ENCODE data around the gene FBXO48. TPM values are rescaled to one million over a fixed set of nuclear protein-coding genes. Genes with fewer than 3 reads are reported as not detected.
A peak's percentile ranks its signal among the peaks of the same experiment; 100 is the strongest.

The FBXO48 gene
- polyA plus RNA-seq, 1 donor (not counting 4 experiments of a cell fraction or from before 2014, with no cell fraction given), result 1.9 TPM

GRCh38 chr2:68482296-68482820, 15.3 kb upstream of the FBXO48 start:
- Histone ChIP-seq H3K4me2 (ENCODE audit: control insufficient read depth, extremely low read depth, insufficient read depth, low read depth, low read length) (no peak overlapping the region), H3K9ac (ENCODE audit: control insufficient read depth, extremely low read depth, insufficient read depth, low read length) (no peak overlapping the region), H3K27ac (ENCODE audit: control insufficient read depth, insufficient read depth, low read length) (no peak overlapping the region), H3K4me3 (ENCODE audit: control insufficient read depth in 2 of 3, extremely low read depth in 1 of 3, insufficient read depth in 2 of 3, low read depth in 1 of 3, low read length in 3 of 3) (no peak overlapping the region), H3K27me3 (ENCODE audit: control insufficient read depth, extremely low read depth, insufficient read depth, low read length) (no peaks in the 10 kb centered on the region), H2AFZ (ENCODE audit: control insufficient read depth, low read length) (no peak overlapping the region), H3K9me1 (ENCODE audit: control insufficient read depth, extremely low read depth, insufficient read depth, low read length) (peaks cover 2% of the 10 kb centered on the region), H4K20me1 (ENCODE audit: control insufficient read depth, extremely low read depth, insufficient read depth, low read length) (no peaks in the 10 kb centered on the region), H3K79me2 (ENCODE audit: control insufficient read depth, insufficient read depth, low read length) (peaks cover 4% of the 10 kb centered on the region), H3K36me3 (ENCODE audit: control insufficient read depth in 2 of 2, extremely low read depth in 1 of 2, insufficient read depth in 2 of 2, low read length in 2 of 2) (no peaks in the 10 kb centered on the region), H3K4me1 (ENCODE audit: control insufficient read depth, extremely low read depth, insufficient read depth, low read length) (no peaks in the 10 kb centered on the region), H3K9me3 (ENCODE audit: control insufficient read depth, low read depth, low read length) (no peaks in the 10 kb centered on the region)
- DNase-seq (ENCODE audit: low read depth, low spot score) (no peak), FAIRE-seq (peak; percentile 44)
- dilution Hi-C loops (cut with MboI; ENCODE audit: extremely low pct_ligation_motif_present, low sequenced_read_pairs), result no loop called here
- TF ChIP-seq, protein P1, sequence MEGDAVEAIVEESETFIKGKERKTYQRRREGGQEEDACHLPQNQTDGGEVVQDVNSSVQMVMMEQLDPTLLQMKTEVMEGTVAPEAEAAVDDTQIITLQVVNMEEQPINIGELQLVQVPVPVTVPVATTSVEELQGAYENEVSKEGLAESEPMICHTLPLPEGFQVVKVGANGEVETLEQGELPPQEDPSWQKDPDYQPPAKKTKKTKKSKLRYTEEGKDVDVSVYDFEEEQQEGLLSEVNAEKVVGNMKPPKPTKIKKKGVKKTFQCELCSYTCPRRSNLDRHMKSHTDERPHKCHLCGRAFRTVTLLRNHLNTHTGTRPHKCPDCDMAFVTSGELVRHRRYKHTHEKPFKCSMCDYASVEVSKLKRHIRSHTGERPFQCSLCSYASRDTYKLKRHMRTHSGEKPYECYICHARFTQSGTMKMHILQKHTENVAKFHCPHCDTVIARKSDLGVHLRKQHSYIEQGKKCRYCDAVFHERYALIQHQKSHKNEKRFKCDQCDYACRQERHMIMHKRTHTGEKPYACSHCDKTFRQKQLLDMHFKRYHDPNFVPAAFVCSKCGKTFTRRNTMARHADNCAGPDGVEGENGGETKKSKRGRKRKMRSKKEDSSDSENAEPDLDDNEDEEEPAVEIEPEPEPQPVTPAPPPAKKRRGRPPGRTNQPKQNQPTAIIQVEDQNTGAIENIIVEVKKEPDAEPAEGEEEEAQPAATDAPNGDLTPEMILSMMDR (optimal IDR thresholded peaks at IDR 0.05 in 1 of 3, IDR thresholded peaks at IDR 0.05 in 1 of 3, conservative IDR thresholded peaks at IDR 0.05 in 1 of 3; ENCODE audit: extremely low read depth in 1 of 3, insufficient read depth in 2 of 3, low read length in 3 of 3), result no peak

DNA sequence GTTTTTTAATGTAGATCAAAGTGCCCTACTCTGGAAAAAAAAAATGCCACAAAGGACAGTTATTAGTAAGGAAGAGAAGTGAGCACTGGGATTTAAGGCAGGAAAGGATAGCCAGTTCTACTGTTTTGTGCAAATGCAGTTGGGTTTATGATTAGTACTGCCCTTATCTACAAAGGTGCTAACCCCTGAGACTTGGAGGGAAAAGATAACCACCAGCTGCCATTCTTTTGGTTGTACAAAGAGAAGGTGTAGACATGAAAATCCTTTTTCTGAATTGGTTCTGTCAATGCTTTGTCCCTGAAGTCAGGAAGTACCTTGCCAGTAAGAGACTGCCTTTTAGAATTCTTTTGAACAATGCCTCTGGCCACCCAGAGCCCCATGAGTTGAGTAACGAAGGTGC, 11.6 kb upstream of the FBXO48 start:
- Histone ChIP-seq H3K9me1 (ENCODE audit: control insufficient read depth, extremely low read depth, insufficient read depth, low read length) (peaks cover 2% of the 10 kb centered on the region), H3K79me2 (ENCODE audit: control insufficient read depth, insufficient read depth, low read length) (peaks cover 4% of the 10 kb centered on the region), H3K4me2 (ENCODE audit: control insufficient read depth, extremely low read depth, insufficient read depth, low read depth, low read length) (no peak overlapping the region), H3K27ac (ENCODE audit: control insufficient read depth, insufficient read depth, low read length) (no peak overlapping the region), H4K20me1 (ENCODE audit: control insufficient read depth, extremely low read depth, insufficient read depth, low read length) (no peaks in the 10 kb centered on the region), H3K4me3 (ENCODE audit: control insufficient read depth in 2 of 3, extremely low read depth in 1 of 3, insufficient read depth in 2 of 3, low read depth in 1 of 3, low read length in 3 of 3) (no peak overlapping the region), H3K27me3 (ENCODE audit: control insufficient read depth, extremely low read depth, insufficient read depth, low read length) (no peaks in the 10 kb centered on the region), H2AFZ (ENCODE audit: control insufficient read depth, low read length) (no peak overlapping the region), H3K9me3 (ENCODE audit: control insufficient read depth, low read depth, low read length) (no peaks in the 10 kb centered on the region), H3K4me1 (ENCODE audit: control insufficient read depth, extremely low read depth, insufficient read depth, low read length) (no peaks in the 10 kb centered on the region), H3K9ac (ENCODE audit: control insufficient read depth, extremely low read depth, insufficient read depth, low read length) (no peak overlapping the region), H3K36me3 (ENCODE audit: control insufficient read depth in 2 of 2, extremely low read depth in 1 of 2, insufficient read depth in 2 of 2, low read length in 2 of 2) (no peaks in the 10 kb centered on the region)
- dilution Hi-C loops (cut with MboI; ENCODE audit: extremely low pct_ligation_motif_present, low sequenced_read_pairs), result no loop called here
- FAIRE-seq (no peak), DNase-seq (ENCODE audit: low read depth, low spot score) (no peak)
- TF ChIP-seq, protein P1 (optimal IDR thresholded peaks at IDR 0.05 in 1 of 3, IDR thresholded peaks at IDR 0.05 in 1 of 3, conservative IDR thresholded peaks at IDR 0.05 in 1 of 3; ENCODE audit: extremely low read depth in 1 of 3, insufficient read depth in 2 of 3, low read length in 3 of 3), result no peak
- TF ChIP-seq EZH2 (IDR thresholded peaks at IDR 0.05; ENCODE audit: low read length), result no peak
